Measurements from ENCODE around the gene PTPRN2.

- TF ChIP-seq CTCF (IDR thresholded peaks at IDR 0.05; ENCODE audit: extremely low read depth in 1 of 2, insufficient read depth in 1 of 2, low read depth in 1 of 2, low read length in 2 of 2): no peak
- no peak for TF ChIP-seq POLR2A (IDR thresholded peaks at IDR 0.05; ENCODE audit: low read depth, low read length)
- no peak for TF ChIP-seq MAX (IDR thresholded peaks at IDR 0.05; ENCODE audit: insufficient read depth, insufficient read length)
- no peak for TF ChIP-seq POLR2AphosphoS5 (IDR thresholded peaks at IDR 0.05; ENCODE audit: insufficient read depth, low read depth, low read length)
- no peak for TF ChIP-seq EZH2 (IDR thresholded peaks at IDR 0.05; ENCODE audit: borderline replicate concordance, low read depth, low read length, severe bottlenecking)
These were observed 856.5 kb downstream of the PTPRN2 start for GRCh38 chr7:157731126-157731525.

All from endothelial cell of umbilical vein (primary cell).